Glomerular endothelial cell (primary cell): ENCODE data around the gene PARD3. TPM values are rescaled to one million over a fixed set of nuclear protein-coding genes. Genes with fewer than 3 reads are reported as not detected.

Source experiments
- DNase-seq: peaks from one replicate; pipeline ENCODE4 v3.0.0-alpha.2; 2011; ENCODE audit warnings: low read depth, low spot score; ENCODE audit errors: extremely low read depth
- total RNA-seq: library from RNA; depleted of rRNA; stranded (reverse); fragments of >200 nt; gene quantifications from 2 replicates; pipeline ENCODE4 v1.2.3, GENCODE V29; 2015

The PARD3 gene
- total RNA-seq, 1 donor from 2014 or later: 23.0 TPM

GRCh38 chr10:34522546-34522945, 292.6 kb downstream of the PARD3 start:
- DNase-seq: peak; percentile 23

GRCh38 chr10:34520510-34520909, 294.6 kb downstream of the PARD3 start:
- DNase-seq: no peak

GRCh38 chr10:34520084-34520483, 295.0 kb downstream of the PARD3 start:
- peak; percentile 72 for DNase-seq

- no peak for DNase-seq
Observed at GRCh38 chr10:34514290-34514689, 300.8 kb downstream of the PARD3 start.

DNA sequence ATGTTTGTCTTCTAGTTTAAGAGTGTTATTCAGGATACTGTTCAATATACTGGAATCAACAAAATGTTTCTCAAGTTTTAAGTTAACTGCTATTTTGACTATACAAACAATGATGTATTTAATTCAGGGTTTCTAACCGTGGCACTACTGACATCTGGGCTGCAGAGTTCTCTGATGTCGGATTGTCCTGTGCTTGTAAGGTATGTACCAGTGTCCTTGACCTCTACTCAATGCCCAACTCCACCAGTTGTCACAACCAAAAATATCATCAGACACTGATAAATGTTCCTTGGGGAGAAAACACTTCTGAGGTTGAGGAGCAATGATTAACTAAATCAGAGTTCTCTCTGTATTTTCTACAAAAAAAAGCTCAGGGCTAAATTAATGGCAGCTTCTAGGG, 301.5 kb downstream of the PARD3 start:
- DNase-seq: no peak

DNA sequence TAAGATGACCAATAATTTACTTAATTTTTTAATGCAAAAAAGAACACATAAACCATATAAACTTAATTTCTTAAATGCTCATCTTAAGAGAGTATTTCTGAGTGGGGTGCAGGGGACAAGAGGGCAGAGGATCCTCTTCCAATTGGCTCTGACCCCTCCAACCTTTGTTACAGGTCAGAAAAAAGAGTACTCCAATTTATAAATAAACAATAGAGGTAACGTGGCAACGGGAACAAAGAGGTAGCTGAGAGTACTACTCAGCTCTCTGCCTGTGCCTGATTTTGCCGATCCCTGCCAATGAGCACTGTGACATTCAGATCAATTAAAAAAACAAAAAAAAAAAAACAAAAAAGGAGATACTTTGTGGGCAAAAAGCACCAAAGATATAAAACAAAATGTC, 307.9 kb downstream of the PARD3 start:
- no peak for DNase-seq

DNA sequence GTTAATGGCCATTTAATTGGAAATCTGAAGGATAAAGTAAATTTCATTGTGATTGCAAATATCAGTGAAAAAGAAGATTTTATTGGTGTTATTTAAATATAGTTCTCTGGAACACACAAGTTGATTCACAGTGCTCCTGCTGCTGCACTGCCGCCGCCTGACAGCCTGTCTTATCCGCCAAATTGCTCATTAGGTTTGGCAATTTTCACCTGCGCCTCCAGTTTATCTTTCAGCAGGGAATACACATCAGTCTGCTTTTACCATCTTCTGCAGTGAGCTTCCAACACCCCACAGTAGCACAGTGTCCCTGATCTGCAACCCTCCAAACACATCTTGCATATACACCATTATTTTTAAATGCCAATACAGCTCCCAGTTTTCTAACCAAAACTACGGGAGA, 308.3 kb downstream of the PARD3 start:
- no peak for DNase-seq

GRCh38 chr10:34505338-34505737, 309.8 kb downstream of the PARD3 start:
- no peak for DNase-seq

DNA sequence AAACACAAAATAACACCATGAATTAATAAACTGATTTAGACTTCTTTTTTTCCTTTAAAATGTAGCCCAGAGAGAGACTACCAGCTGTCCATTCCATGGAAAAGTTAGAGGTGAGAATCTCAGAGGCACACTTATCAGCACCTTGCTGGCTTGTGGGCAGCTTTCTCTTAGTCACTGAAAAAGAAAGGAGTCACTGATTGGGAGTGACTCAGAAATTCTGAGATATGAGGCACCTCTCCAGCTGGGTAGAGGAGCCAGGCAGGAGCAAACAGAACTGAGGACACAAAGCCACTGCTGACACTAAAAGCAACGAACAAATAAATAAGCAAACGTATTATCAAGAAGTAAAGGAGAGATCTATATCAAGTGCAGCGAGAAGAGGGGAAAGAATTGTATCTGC, 310.6 kb downstream of the PARD3 start:
- no peak for DNase-seq

DNA sequence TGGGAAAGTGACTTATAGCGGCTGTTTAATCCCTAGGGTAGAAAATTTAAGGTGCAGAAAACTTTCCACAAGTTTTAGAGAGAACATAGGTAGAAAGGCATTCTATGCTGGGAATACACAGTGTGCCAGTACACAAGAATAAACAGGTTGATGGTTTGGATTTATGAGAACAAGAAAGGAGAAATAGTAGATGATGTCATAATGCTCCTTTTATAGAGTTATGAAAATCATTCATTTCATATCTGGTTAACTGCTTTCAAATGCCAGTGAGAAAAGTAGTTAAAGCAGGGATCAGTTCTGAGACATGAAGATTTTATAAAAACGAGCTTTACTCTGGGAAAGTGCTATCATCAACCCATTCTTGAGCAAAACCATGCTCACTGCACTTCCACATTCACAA, 311.4 kb downstream of the PARD3 start:
- DNase-seq: no peak

DNA sequence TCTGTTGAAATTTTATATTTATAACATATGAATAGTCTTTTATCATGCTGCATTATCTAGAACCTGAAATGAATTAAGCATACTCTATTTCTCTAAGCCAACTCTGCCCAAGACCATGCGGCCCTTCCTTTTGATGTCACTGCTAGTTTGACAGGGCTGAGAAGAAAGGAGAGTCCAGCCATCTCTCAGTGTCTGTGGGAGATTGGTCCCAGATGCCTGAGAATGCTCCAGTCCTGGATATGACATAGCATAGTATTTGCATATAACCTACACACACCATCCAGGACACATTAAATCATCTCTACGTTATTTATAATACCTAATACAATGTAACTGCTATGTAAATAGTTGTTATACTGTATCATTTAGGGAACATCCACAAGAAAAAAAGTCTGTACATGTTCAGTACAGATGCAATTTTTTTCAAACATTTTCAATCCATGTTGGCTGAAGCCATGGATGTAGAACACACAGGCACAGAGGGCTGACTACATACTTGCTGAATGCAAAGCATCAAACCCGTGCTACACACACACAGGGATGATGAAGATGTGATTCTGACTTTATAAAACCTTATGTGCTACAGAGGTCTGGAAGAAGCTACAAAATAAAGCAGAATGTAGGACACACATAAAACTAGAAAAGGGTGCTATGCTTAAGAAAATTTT, 315.4 kb downstream of the PARD3 start:
- no peak for DNase-seq

GRCh38 chr10:34498821-34499220, 316.3 kb downstream of the PARD3 start:
- no peak for DNase-seq

- DNase-seq: no peak
Observed at GRCh38 chr10:34495938-34496337, 319.2 kb downstream of the PARD3 start.

- DNase-seq: no peak
Observed at GRCh38 chr10:34494012-34494411, 321.1 kb downstream of the PARD3 start.

GRCh38 chr10:34492081-34492480, 323.0 kb downstream of the PARD3 start:
- no peak for DNase-seq

DNA sequence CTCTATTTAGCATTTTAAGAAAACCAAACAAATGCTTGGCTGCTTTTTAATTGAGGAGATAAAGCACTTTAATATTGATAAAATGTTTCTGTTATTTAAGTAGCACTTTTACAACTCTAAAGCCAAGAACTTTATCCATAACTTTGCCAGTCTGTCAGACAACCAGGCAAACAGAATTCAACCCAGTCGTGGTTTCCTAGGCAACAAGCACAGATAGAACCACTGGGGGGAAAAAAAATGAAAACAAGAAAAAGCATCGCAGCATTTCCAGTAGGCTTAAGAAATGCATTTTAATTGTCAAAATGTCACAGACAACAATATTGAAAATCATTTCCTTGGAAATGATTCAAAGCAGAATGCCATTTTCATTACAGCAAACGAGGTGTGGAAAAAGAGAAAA, 323.4 kb downstream of the PARD3 start:
- DNase-seq: no peak

DNA sequence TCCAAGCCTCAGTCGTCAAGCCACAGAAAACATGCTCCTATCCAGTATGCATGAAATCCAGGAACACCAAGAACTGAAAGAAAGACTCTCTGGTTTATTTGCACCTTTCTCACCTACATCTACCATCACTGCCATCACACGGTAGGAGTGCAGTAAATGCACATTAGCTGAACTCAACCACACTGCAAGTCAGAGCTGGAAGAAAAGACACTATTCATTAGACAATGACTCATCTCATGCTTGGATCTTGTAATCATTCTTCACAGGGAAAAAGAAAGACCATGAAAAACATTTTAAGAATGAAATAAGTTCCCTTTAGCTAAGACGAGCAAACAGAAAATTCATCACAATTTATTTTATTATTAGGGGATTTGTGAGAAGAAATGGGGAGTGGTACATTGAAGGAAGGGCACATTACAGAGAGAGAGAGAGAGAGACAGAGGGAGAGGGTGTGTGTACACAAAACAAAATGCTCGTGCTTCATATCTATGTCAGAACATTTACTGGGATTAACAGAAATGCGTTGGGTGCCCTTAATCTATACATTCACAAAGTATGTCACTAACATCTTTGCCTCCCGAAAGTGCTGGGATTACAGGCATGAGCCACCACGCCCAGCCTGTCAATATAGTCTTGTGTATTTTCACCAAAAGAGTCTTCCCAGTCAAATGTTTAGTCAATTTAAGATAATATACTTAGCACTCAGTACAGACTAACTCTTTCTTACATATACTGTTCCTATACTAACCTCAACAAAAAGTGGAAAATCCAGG, 324.9 kb downstream of the PARD3 start:
- DNase-seq: no peak

- DNase-seq: no peak
Observed at GRCh38 chr10:34489411-34489810, 325.7 kb downstream of the PARD3 start.

- no peak for DNase-seq
Observed at GRCh38 chr10:34488476-34489130, 326.5 kb downstream of the PARD3 start.

DNA sequence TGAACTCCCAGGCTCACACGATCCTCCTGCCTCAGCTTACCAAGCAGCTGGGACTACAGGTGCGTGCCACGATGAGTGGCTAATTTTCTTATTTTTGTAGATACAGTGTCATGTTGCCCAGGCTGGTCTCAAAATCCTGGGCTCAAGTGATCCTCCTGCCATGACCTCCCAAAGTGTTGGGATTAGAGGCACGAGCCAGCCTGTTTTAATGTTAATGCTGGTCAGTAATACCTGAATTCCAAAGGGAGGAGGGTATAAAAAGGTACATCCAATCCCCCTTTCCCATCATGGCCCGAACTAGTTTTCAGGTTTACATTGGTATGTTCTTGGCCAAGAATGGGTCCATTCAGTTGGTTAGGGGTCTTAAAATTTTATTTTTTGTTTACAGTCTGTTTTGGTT, 329.1 kb downstream of the PARD3 start:
- DNase-seq: no peak

GRCh38 chr10:34484164-34484563, 330.9 kb downstream of the PARD3 start:
- DNase-seq: no peak

DNA sequence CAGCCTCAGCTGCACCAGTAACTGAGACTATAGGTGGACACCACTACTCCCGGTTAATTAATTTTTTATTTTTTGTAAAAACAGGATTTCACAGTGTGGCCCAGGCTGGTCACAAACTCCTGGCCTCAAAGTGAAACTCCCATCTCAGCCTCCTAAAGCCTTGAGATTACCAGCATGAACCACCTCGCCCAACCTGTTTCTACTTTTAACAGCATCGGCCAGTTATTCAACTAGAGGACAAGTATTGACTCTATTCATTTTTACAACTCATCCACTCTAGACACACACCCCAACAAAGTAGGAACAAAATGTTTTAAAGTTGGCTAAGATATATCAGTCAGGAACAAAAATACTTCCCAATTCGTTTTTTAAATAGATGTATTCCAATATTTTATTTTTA, 334.8 kb downstream of the PARD3 start:
- no peak for DNase-seq
